ENCODE measurements around the gene HOXD10. TPM values are rescaled to one million over a fixed set of nuclear protein-coding genes. Genes with fewer than 3 reads are reported as not detected.
A peak's percentile ranks its signal among the peaks of the same experiment; 100 is the strongest.

HOXD10 gene
- total and polyA plus RNA-seq, 2 experiments from 2014 or later = 16.0 to 17.2 TPM

GRCh38 chr2:176081837-176082524 is 34.6 kb upstream of the HOXD10 start:
- in situ Hi-C loops (cut with MboI) = no loop called here
- Histone ChIP-seq H3K27me3 (replicated peaks; ENCODE audit: insufficient read depth) (peaks cover 89% of the 10 kb centered on the region), H4K20me1 (ENCODE audit: insufficient read depth) (no peaks in the 10 kb centered on the region), H3K9me2 (ENCODE audit: insufficient read depth) (no peaks in the 10 kb centered on the region), H3K4me3 (no peak overlapping the region), H3K36me3 (ENCODE audit: low read depth) (no peaks in the 10 kb centered on the region), H3K9me3 (ENCODE audit: low read depth) (no peaks in the 10 kb centered on the region), H3F3A (ENCODE audit: insufficient read depth) (no peaks in the 10 kb centered on the region), H3K4me1 (ENCODE audit: insufficient read depth) (no peaks in the 10 kb centered on the region), H3K4me2 (ENCODE audit: unreplicated experiment) (no peak overlapping the region), H3K79me2 (ENCODE audit: insufficient read depth) (no peaks in the 10 kb centered on the region), H3K27ac (no peak overlapping the region), H3K9ac (no peak overlapping the region), H2AFZ (no peak overlapping the region)
- WGBS, 2 experiments (ENCODE audit: low coverage in 1 of 2, low lambda C conversion rate in 2 of 2, missing lambda C conversion rate in 2 of 2) = 16 to 20% methylated on average over 59 to 60 of the region's 62 CpGs
- TF ChIP-seq EZH2 (IDR thresholded peaks at IDR 0.05; ENCODE audit: insufficient read depth, poor library complexity, severe bottlenecking) = no peak
- TF ChIP-seq EZH2phosphoT487 (IDR thresholded peaks at IDR 0.05; ENCODE audit: insufficient read depth, low read depth) = peak; percentile 60; the same call in 1 of the 2 replicates
- no peak for DNase-seq

DNA sequence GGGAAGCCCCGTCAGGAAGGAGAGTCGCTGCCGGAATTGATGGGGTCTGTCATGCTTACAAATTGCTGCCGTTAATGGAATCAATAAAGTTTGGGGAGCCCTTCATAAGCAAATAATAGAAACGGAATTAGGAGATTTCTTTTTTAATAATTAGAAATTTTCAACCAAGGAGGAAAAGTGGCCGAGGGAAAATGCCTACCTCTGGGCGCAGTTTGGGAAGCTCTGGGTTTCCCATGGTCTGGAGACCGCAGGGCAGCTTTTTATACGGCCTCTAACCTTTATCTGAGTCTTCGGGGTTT is 34.1 kb upstream of the HOXD10 start:
- Histone ChIP-seq H4K20me1 (ENCODE audit: insufficient read depth) (no peaks in the 10 kb centered on the region), H3K4me2 (ENCODE audit: unreplicated experiment) (no peak overlapping the region), H3K36me3 (ENCODE audit: low read depth) (no peaks in the 10 kb centered on the region), H3K27me3 (replicated peaks; ENCODE audit: insufficient read depth) (peaks cover 86% of the 10 kb centered on the region), H3K9me2 (ENCODE audit: insufficient read depth) (no peaks in the 10 kb centered on the region), H3K79me2 (ENCODE audit: insufficient read depth) (no peaks in the 10 kb centered on the region), H3K4me1 (ENCODE audit: insufficient read depth) (no peaks in the 10 kb centered on the region), H3F3A (ENCODE audit: insufficient read depth) (no peaks in the 10 kb centered on the region), H3K9ac (no peak overlapping the region), H2AFZ (no peak overlapping the region), H3K4me3 (no peak overlapping the region), H3K9me3 (ENCODE audit: low read depth) (no peaks in the 10 kb centered on the region), H3K27ac (no peak overlapping the region)
- DNase-seq = no peak
- WGBS, 2 experiments (ENCODE audit: low coverage in 1 of 2, low lambda C conversion rate in 2 of 2, missing lambda C conversion rate in 2 of 2) = 32 to 34% methylated on average over 10 of the region's 10 CpGs
- TF ChIP-seq EZH2 (IDR thresholded peaks at IDR 0.05; ENCODE audit: insufficient read depth, poor library complexity, severe bottlenecking) (peak; percentile 90), EZH2phosphoT487 (IDR thresholded peaks at IDR 0.05; ENCODE audit: insufficient read depth, low read depth) (peak; percentile 89; the same call in 1 of the 2 replicates)
- in situ Hi-C loops (cut with MboI) = no loop called here

DNA sequence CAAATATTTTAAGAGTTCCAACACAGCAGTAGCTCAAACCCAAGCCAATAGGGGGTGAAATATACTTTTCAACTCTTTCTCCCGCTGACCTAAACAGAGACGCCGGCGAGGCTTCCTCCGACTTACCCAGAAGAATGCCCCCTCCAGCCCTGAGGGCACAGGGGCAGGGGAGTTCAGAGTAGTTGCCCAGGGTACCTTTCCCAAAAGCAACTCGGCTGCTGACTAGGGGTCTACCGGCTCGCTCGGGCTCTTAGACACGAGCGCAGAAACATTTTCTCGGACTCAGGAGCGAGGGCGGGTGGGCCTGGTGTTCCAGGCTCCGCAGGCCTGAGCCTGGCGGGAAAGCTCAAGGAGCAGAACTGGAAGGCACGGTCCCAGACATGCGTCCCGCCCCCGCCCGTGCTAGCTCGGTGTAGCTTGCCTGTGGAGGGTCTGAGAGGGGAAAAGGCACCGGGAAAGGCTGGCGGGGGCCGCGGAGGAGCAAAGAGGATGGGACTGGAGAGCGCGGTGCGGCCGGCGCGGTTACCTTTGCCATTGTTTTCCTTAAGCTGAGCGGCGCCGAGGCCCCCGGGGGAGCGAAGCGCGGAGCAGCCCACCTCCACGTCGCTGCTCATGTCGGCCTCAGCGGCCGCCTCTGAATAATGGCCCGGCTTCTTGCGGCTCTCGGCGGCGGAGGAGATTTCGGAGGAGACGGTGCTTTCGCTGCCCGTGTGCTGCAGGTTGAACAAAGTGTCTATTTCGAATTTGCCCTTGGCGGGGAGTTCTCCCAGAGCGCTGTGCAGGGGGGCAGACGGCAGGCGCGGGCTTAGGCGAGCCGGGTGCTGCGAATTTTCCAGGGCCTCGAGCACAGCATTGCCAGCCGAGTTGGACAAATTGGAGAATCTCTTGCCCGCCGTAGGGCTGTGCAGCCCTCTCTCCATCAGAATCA is 33.5 kb upstream of the HOXD10 start:
- Histone ChIP-seq H3K27ac (no peak overlapping the region), H3K4me1 (ENCODE audit: insufficient read depth) (no peaks in the 10 kb centered on the region), H3K27me3 (replicated peaks; ENCODE audit: insufficient read depth) (peaks cover 80% of the 10 kb centered on the region), H3F3A (ENCODE audit: insufficient read depth) (no peaks in the 10 kb centered on the region), H3K4me2 (ENCODE audit: unreplicated experiment) (no peak overlapping the region), H3K9me2 (ENCODE audit: insufficient read depth) (no peaks in the 10 kb centered on the region), H3K79me2 (ENCODE audit: insufficient read depth) (no peaks in the 10 kb centered on the region), H3K9ac (no peak overlapping the region), H3K9me3 (ENCODE audit: low read depth) (no peaks in the 10 kb centered on the region), H3K4me3 (no peak overlapping the region), H2AFZ (no peak overlapping the region), H4K20me1 (ENCODE audit: insufficient read depth) (no peaks in the 10 kb centered on the region), H3K36me3 (ENCODE audit: low read depth) (no peaks in the 10 kb centered on the region)
- peak; percentile 48 for TF ChIP-seq EZH2 (IDR thresholded peaks at IDR 0.05; ENCODE audit: insufficient read depth, poor library complexity, severe bottlenecking)
- no peak for TF ChIP-seq EZH2phosphoT487 (IDR thresholded peaks at IDR 0.05; ENCODE audit: insufficient read depth, low read depth)
- in situ Hi-C loops (cut with MboI) = no loop called here
- 14 to 16% methylated on average over 57 to 66 of the region's 66 CpGs for WGBS, 2 experiments (ENCODE audit: low coverage in 1 of 2, low lambda C conversion rate in 2 of 2, missing lambda C conversion rate in 2 of 2)
- no peak for DNase-seq

DNA sequence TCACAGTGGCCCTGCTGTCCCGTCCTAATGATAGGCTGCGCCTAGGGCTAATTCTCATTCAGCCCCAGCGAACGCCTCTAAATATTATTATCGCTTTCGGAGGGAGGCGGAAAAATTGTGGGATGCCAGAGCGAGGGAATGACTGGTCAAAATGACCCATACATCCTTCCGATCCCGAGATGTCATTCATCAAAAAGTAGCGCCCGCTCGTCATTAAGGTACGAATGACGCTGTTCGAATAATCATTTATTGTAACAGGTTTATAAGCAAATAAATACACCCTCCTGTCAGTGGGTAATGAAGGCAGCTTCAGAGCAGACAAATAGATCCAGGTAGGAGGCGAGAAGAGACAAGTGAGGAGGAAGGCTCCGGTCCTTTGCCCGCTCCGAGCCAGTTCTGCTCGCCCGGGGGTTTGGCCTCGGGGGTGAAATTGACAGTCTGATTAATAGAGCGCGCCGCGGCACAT is 32.7 kb upstream of the HOXD10 start, which contains the start of gene EVX2:
EVX2 (minus strand) TSS at position 167 of the 466 bp plus-strand sequence. CDS start 186 bp downstream, outside the sequence.
- Histone ChIP-seq H3K4me2 (ENCODE audit: unreplicated experiment) (peak within 1 kb of the TSS; percentile 15), H4K20me1 (ENCODE audit: insufficient read depth) (no peaks in the 10 kb centered on the region), H3K79me2 (ENCODE audit: insufficient read depth) (no peaks in the 10 kb centered on the region), H3K27ac (no peak within 1 kb of the TSS), H3K4me1 (ENCODE audit: insufficient read depth) (no peaks in the 10 kb centered on the region), H3K4me3 (no peak within 1 kb of the TSS), H3F3A (ENCODE audit: insufficient read depth) (no peaks in the 10 kb centered on the region), H3K36me3 (ENCODE audit: low read depth) (no peaks in the 10 kb centered on the region), H3K9me2 (ENCODE audit: insufficient read depth) (no peaks in the 10 kb centered on the region), H2AFZ (no peak within 1 kb of the TSS), H3K9me3 (ENCODE audit: low read depth) (no peaks in the 10 kb centered on the region), H3K9ac (no peak within 1 kb of the TSS), H3K27me3 (replicated peaks; ENCODE audit: insufficient read depth) (peaks cover 73% of the 10 kb centered on the region)
- 40 to 44% methylated on average over 27 of the region's 27 CpGs for WGBS, 2 experiments (ENCODE audit: low coverage in 1 of 2, low lambda C conversion rate in 2 of 2, missing lambda C conversion rate in 2 of 2)
- in situ Hi-C loops (cut with MboI) = no loop called here
- TF ChIP-seq EZH2 (IDR thresholded peaks at IDR 0.05; ENCODE audit: insufficient read depth, poor library complexity, severe bottlenecking) (peak; percentile 82), EZH2phosphoT487 (IDR thresholded peaks at IDR 0.05; ENCODE audit: insufficient read depth, low read depth) (0 out of 2 replicates have a peak, but pooled peaks have one; percentile 21)
- DNase-seq = no peak

Measured in GM23248 (cell line).